AG10803 (cell line): ENCODE measurements around the gene NOS1.
"Not testable (repeated sequence)": the region's sequence is repeated elsewhere in the genome, so short reads cannot be mapped to it uniquely, and the experiment has no call there.

Experiments
- DNase-seq: peaks from one replicate; pipeline ENCODE4 v3.0.0; 2010; ENCODE audit warnings: low read depth
- H3K4me3 ChIP-seq: 2 replicates; pipeline ENCODE4 v1.5.1; 2011; ENCODE audit warnings: mild to moderate bottlenecking, low read length, control low read depth
- CTCF ChIP-seq: conservative IDR thresholded peaks from 2 replicates; pipeline ENCODE4 v1.5.1; 2011; ENCODE audit warnings: mild to moderate bottlenecking, low read length, control low read depth, inconsistent platforms

The NOS1 gene

DNA sequence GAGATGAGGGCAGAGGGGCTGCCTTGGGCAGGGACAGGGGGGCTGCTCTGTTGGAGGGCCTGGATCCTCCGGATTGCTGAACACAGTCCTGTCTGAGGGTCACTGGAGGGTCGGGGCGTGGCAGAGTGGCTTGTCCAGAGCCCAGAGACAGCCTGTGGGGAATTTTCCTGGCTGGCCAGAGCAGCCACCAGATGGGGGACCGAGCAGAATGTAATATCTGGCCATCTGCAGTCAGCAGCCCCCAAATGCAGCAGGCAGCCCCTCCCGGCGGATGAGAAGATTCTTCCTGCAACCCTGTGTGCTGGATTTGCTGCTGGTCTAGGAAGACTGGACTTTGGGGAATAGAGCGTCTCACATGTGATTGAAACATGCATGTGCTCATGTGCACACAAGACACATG is 23.3 kb upstream of the NOS1 start:
- H3K4me3 ChIP-seq = no peak overlapping the region
- DNase-seq = no peak
- TF ChIP-seq CTCF = no peak

GRCh38 chr12:117380083-117380482 is 18.7 kb upstream of the NOS1 start:
- TF ChIP-seq CTCF = no peak
- no peak overlapping the region for H3K4me3 ChIP-seq
- DNase-seq = no peak

GRCh38 chr12:117377758-117378157 is 16.3 kb upstream of the NOS1 start:
- H3K4me3 ChIP-seq = no peak overlapping the region
- no peak for TF ChIP-seq CTCF
- DNase-seq = no peak

DNA sequence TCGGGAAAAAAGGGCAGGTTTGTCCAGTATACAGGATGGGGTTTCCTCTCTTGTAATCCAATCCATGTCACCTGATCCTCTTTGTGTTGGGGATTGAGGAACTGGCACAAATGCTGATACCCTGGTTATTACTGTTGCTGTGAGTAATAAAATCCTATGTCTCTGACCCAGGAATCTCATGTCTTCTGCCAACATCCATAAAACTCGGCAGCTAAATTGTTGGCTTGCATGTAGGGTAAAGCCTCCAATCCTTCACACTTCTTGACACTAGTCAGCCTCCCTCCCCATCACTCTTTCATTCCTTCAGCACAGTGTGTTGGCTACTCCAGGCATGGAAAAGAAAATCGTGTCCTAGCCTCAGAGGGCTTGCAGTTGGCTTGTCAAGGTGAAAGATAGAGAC is 9.2 kb upstream of the NOS1 start:
- no peak for TF ChIP-seq CTCF
- no peak overlapping the region for H3K4me3 ChIP-seq
- no peak for DNase-seq

DNA sequence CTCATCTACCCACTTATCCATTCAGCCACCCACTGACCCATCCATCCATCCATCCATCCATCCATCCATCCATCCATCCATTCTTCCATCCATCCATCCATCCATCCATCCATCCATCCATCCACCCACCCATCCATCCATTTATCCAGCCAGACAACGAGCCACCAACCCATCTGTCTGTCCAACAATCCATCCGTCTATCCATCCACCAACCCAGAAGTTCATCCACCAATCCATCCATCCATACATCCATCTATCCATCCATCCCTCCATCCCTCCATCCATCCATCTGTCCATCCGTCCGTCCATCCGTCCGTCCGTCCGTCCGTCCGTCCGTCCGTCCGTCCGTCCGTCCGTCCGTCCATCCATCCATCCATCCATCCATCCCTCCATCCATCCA is 8.6 kb upstream of the NOS1 start:
- not testable (repeated sequence) for DNase-seq, H3K4me3 ChIP-seq

DNA sequence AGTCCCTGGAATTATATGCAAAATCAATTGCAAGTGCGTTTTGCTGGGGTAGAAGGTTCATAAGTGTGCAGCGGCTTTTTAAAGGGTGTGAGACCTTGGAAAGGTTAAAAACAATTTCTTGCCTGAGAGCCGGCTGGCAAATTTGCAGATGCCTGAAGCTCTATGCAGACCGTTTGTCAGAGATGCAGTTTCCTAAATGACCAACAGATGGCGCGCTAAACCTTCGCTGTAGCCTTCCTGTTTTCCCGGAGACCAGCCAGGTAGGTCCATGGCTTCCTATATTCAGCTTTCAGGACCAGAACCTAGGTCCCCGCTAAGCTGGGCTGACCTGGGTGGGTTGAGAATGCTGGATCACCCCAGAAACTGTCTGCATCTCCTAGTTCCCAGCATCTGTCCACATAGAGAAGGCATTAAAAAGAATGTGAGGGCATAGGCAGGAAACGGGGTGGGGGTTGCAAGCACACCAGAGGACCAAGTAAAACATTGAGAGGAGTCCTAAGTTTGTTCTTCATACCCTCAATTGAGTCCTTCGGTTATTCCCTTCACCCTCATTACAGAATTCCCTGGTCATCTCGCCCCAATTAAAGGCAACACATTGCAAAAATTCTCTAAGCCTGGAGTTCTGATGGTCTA is 5.7 kb upstream of the NOS1 start:
- peak; percentile 70 for DNase-seq
- peak; percentile 98 for TF ChIP-seq CTCF
- H3K4me3 ChIP-seq = no peak overlapping the region

DNA sequence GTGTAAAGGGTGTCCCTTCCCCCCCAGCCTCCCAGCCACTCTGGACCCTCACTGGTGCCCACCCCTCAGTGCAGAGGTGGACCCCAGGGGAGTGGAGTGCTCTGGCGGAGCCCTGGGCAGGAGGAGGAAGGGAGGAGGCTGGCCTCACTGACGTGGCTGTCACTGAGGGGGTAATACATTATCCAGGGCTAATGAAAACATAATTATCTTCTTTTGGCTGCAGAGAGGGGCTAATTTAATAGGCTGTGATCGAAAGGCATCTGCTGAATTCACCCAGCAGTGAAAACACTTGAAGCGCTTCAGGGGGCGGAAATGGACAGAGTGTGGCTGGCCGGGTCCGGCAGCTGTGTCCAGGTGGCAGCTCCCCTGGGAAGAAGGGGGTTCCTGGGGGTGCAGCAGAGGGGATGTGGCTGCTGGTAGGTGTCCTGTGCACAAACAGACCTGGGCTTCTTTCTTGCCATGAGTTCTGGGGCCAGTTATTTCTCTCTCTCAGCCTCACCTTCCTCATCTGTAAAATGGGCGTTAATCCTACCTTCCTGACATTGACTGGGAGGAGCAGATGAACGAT is 3.7 kb upstream of the NOS1 start:
- H3K4me3 ChIP-seq = no peak overlapping the region
- no peak for DNase-seq
- TF ChIP-seq CTCF = no peak
